Cortex of kidney (tissue), 1 donor: ENCODE data around the gene PIGZ.

Experiments used
- DNase-seq: peaks from one replicate; lab custom pipeline; 2025; lab: John Stamatoyannopoulos, UW

Gene PIGZ

GRCh38 chr3:196915375-196915774 is 53.3 kb downstream of the PIGZ start:
- no peak for DNase-seq

- DNase-seq, result no peak
Measured at GRCh38 chr3:196914866-196915265, 53.8 kb downstream of the PIGZ start.

GRCh38 chr3:196903740-196904139 is 64.9 kb downstream of the PIGZ start:
- DNase-seq, result no peak

GRCh38 chr3:196902296-196902695 is 66.3 kb downstream of the PIGZ start:
- no peak for DNase-seq

- DNase-seq, result no peak
Measured at GRCh38 chr3:196901768-196902167, 66.9 kb downstream of the PIGZ start.
